Measurements from ENCODE around the gene XKR8.
"Not testable (repeated sequence)": the region's sequence is repeated elsewhere in the genome, so short reads cannot be mapped to it uniquely, and the experiment has no call there.

XKR8 gene

DNA sequence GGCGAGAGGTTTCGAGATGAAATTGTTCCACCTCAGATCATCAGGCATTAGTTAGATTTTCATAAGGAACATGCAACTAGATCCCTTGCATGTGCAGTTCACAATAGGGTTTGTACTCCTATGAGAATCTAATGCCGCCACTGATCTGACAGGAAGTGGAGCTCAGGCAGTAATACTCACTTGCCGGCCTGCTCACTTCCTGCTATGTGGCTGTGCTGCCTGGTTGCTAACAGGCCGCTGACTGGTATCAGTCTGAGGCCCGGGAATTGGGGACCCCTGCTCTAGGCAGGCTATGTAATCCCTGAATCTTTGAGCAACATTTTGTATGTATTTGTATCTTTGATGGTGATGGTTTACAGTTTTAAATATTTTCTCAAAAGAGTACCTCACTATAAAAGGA, 32.5 kb downstream of the XKR8 start:
- DNase-seq (ENCODE audit: low read depth), result peak; percentile 36

DNA sequence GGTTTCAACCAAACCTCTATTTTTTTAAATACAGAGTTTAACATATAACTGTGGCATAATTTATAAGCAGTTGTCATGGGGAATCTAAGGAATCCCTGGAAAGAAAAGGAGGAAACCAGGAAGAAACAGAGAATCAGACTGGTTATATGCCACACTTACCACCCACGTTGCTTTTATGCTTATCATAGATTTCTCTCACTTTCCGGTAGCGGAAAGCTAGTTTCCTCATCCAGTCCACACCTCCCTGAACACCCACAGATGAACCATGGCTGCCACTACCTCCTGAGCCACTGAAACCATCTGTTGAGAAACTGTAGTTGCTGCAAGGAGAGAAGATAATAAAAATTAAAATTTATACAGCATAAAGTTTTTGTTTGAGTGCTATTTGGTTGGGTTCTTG, 33.5 kb downstream of the XKR8 start:
- no peak for DNase-seq (ENCODE audit: low read depth)

DNA sequence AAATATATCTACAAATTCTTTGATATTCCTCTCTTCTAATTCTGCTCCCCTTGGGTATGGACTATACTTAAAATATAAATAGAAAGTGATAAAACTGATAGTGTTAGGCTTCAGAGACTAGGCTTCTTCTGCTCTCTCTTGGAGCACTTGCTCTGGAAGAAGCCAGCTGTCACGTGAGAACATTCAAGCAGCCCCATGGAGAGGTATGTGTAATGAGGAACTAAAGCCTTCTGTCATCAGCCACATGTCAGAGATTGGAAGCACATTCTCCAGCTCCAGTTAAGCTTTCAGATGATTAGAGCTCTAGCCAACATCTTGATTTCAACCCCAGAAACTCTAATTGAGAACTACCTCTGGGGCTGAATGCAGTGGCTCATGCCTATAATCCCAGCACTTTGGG, 34.3 kb downstream of the XKR8 start:
- DNase-seq (ENCODE audit: low read depth), result no peak

DNA sequence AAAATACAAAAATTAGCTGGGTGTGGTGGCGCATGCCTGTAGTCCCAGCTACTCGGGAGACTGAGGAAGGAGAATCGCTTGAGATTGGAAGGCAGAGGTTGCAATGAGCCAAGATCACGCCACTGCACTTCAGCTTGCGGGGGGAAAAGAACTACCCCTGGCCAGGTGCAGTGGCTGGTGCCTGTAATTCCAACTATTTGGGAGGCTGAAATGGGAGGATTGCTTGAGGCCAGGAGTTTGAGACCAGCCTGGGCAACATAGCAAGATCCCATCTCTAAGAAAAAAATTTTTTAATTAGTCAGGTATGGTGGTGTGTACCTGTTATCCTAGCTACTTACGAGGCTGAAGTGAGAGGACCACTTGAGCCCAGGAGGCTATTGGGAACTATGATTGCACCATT, 34.8 kb downstream of the XKR8 start:
- DNase-seq (ENCODE audit: low read depth), result not testable (repeated sequence)

DNA sequence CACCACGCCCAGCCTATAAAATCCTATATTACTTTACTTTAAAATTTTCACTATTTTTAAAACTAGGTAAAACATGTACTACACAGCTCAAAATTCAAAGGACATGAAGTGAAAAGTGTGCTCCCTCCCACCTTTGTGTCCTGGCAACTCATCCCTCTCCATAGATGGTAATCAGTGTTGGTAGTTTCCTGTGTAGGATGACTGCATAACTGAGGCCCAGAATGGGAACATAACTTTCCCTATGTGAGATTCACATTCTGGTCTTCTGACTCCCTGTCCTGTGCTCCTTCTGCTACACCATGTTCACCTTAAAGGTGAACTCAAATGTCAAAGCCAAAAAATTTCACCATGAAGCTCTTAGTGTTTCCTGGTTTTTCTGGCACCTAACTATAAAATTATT, 39.3 kb downstream of the XKR8 start:
- DNase-seq (ENCODE audit: low read depth), result no peak

DNA sequence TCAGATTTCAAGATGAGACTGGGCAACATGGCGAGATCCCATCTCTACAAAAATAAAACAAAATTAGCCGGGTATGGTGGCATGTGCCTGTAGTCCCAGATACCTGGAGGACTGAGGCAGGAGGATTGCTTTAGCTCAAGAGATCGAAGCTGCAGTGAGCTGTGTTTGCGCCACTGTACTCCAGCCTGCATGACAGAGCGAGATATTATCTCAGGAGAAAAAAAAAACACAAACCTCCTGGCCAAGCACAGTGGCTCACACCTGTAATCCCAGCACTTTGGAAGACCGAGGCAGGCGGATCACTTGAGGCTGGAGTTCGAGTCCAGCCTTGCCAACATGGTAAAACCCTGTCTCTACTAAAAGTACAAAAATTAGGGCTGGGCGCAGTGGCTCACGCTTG, 42.8 kb downstream of the XKR8 start:
- no peak for DNase-seq (ENCODE audit: low read depth)

DNA sequence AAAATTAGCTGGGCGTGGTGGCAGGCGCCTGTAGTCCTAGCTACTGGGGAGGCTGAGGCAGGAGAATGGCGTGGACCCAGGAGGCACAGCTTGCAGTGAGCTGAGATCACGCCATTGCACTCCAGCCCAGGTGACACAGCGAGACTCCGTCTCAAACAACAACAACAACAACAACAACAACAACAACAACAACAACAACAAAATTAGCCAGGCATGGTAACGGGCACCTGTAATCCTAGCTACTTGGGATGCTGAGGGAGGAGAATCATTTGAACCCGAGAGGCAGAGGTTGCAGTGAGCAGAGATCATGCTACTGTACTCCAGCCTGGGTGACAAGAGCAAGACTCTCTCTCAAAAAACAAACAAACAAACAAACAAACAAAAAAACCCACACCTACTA, 43.3 kb downstream of the XKR8 start:
- not testable (repeated sequence) for DNase-seq (ENCODE audit: low read depth)

DNA sequence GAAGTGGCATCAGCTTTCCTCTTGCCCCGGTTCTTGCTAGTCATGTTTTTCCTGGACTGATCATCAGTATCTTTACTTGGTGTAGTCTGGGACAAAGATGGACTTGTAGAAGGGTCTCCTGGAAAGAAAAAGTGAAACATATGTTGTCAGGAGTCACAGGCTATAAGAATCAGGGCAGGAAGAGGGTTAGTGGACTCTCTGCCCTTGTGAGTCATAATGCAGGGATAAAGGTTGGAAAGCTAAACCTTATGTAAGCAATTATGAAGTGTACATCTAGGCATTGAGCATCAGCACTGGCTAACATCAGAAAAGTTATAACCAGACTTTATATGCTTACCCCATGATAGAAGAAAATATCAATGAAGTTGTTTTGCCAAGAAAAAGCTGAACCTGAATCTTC, 51.2 kb downstream of the XKR8 start:
- DNase-seq (ENCODE audit: low read depth), result no peak
